Measurements from ENCODE around the gene RASSF4.

Gene RASSF4

DNA sequence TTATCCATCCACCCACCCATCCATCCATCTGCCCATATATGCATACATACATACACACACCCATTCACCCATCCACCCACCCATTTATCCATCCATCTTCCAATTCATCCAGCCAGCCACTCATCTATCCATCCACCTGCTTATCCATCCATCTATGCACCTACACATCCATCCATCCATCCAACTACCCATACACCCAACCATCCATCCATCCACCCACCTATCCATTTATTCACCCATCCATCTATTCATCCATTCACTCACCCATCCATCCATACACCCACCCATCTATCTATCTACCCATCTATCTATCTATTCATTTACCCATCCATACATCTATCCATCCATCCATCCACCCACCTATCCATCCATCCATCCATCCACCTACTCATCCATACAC is 31.1 kb upstream of the RASSF4 start:
- no peak for DNase-seq

DNA sequence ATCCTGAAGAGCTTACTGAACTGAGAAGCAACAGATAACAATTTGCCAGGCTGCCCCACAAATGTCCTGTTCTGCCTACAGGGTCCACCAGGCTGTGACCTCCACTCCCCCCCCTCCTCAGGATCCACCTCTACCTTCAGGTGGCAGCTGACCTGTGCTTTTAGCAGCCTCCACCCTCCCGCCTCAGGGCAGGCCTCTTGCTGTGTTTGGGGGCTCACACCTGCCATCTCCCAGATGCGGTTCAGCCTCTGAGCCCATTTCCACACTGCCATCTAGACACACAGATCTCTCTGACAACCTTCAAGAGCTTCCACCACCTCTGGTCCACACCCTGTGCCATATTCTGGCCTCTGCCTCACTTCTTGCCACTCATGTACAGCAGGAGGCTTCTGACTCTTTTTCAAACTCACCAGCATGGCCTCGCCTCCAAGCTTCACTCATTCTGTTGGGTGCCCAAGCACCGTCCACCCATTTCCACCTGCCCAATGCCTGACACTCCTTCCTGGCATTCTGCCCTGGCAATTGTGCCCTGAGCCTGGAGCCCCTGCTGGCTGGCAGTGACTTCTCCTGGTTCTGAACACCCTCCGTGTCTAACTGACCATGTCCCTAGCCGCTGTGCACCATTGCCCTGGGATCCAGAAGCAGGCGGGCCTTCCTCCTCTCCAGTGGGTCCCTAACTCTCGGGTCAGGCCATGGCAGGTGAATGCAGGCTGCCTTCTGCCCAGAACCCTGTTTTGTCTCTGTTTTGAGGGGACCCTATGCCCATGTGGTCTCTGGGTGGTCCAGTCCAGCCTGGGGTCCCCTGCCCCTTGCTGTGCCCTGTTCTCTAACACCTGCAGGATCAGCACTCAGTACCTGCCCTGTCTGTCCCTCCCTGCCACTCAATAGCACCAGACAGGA is 30.0 kb upstream of the RASSF4 start:
- DNase-seq, result no peak

DNA sequence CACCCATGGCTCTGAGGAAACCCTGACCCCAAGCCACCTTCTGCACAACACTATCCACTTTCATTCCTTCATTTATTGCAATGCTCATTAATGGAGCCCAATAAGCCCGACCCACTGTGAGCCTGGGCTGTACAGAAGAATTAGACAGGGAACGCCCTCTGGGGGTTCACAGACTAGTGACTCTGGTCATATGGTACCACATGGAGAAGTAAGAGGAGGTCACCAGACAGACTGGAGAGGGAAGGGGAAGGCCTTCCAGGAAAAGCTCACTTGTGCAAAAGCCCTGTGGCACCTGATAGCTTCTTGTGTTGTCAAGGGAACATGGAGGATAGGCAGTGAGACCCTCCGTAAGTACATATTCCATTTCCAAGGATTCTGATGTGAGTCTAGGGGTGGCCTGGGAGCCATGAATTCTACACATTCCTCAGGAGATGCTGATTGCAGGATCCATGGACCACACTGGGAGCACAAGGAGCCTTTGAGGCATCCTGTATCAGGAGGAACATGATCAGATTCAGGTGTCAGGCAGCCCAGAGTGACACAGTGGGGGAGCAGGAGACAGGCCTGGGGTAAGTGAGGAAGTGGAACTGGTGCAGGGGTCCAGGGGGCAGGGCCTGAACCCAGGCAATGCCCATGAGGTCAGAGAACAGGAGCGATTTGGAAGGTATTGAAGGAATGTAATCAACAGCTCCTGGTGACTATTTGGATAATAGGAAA is 28.5 kb upstream of the RASSF4 start:
- DNase-seq, result no peak

DNA sequence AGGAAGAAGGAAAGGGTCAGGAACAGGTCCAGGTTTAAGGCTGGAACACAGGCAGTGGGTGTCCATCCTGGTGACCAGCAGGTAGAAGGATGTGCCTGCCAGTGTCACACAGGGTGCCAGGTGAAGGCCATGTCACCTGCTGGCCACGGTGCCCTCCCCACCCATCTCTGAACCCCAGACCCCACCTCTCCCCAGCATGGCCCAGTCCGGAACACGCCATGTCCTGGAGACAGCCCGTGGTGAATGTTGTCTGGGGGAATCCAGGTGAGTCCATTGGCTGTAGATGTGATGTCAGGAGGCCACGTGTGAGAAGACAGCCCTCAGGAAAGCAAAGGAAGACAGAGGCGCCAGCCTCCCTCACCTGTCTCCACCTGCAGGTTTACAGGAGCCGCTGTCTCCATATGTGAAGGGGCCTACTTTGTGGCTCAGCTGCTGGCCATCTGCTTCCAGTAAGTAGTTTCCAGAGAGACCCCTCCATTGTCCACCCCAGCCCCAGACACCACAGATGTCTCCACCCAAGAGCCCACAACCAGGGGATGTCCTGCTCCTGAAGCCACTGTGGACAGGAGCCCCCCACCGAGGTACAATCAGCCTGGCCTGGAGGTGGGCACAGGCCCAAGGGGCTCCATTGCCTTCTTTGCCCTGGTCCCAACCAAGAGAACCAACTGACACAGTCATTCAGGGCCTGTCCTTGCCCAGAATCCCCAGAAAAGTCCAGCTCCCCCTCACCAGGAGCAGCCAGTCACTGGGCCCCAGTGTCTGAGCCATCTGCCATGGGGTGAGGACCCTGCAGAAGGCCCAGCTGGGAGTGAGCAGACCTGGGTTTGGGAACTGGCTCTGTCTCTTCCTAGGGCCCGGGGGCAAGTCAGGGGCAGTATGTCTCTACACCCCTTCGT is 27.7 kb upstream of the RASSF4 start:
- DNase-seq, result no peak

DNA sequence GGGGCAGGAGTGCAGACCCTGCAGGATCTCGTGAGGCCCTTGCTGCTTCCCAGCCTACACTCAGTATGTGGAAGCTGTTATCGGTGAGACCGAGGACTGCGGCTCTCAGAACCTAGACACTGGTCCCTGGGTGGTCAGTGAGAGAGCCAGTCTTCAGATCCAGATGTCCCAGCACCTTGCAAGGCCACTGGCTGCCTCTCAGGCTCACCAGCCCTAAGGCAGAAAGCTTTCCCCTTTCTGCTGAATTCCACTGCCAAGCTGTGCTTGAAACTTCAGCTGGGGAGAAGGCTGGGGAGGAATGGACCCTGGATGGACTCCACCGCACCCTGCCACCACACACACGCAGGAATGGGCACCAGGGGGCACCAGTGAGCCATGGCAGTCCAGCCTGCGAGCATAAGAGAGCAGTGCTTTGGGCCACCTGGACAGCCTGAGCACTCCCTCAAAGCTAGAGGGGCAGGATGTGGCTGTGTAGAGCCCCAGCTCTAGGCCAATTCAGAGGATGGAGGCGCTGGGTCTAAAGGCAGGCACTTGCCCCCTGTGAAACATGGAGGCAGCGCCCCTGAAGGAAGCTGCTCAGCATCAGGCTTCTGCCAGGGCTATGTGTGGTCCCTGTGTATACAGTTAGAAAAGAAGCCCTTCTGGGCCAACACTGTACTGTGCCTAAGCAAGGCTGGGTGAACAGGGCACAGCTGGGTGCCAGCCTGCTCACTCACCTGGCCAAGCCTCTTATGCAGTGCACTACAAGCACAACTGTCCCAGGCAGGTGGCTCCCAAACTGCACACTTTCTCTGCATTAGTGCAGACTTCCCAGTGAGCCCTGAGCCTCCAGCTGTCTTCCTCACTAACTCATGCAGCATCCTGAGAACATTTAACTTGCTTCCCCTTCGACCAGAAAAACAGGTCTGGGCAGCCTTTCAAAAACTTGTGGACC is 26.8 kb upstream of the RASSF4 start:
- DNase-seq, result peak; percentile 59 to 77 (median 68)

DNA sequence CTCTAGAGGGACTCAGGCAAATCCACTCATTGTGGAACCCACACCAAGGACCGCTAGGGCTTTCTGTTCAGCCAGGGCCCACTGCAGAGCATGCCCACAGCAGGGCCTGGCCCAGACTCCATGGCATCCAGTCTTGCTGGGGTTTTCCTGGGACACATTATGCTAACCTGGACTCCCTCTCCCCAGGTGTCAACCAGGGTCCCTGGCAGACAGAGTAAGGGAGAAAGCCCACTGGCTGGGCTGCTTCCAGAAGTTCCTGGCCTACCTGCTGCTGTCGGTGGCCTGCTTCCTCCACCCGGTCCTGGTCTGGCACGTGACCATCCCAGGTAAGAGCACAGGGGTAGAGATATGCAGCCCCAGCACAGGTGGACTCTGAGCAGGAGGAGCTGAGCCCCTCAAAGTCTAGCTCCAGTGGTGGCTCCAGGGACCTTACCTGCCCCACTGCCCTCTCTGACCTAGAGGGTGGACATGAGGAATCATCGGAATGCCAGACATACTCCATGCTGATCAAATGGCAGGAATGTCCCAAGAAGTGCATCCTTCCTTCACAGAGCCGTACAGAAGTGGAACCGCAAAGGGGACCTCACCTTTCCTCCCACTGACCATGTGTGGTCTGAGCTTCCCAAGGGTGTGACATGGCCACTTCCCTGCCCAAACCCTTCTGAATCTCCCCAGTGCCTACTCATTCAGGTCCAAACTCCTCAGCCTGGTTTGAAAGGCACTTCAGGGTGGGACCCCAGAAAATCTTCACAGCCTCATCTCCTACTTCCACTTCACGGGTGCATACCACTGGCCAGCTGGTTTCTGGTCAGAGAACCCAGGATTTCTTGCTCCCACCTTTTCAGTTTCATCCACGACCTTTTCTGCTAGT is 25.9 kb upstream of the RASSF4 start:
- DNase-seq, result no peak

DNA sequence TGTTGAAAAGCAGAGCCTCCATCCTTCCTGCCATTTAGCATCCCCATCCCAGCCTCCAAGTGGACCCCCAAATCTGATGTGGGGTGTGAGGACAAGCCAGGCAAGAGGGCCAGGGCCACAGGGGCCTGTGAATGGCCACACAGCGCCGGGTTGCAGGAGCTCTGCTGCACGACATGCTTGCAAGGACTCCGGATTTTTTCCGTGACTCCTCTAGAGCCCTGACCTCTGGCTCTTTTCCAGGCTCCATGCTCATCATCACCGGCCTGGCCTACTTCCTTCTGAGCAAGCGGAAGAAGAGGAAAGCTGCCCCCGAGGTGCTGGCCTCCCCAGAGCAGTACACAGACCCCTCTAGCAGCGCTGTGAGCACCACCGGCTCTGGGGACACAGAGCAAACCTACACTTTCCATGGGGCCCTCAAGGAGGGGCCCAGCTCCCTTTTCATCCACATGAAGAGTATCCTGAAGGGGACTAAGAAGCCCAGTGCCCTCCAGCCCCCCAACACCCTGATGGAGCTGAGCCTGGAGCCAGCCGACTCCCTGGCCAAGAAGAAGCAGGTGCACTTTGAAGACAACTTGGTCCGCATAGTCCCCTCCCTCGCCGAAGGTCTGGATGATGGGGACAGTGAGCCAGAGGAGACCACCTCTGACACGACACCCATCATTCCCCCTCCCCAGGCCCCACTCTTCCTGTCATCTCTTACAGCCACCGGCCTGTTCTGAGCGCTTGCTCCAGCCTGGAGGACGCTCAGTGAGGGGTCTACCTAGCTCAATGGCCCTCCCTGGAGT is 25.0 kb upstream of the RASSF4 start:
- DNase-seq, result no peak

DNA sequence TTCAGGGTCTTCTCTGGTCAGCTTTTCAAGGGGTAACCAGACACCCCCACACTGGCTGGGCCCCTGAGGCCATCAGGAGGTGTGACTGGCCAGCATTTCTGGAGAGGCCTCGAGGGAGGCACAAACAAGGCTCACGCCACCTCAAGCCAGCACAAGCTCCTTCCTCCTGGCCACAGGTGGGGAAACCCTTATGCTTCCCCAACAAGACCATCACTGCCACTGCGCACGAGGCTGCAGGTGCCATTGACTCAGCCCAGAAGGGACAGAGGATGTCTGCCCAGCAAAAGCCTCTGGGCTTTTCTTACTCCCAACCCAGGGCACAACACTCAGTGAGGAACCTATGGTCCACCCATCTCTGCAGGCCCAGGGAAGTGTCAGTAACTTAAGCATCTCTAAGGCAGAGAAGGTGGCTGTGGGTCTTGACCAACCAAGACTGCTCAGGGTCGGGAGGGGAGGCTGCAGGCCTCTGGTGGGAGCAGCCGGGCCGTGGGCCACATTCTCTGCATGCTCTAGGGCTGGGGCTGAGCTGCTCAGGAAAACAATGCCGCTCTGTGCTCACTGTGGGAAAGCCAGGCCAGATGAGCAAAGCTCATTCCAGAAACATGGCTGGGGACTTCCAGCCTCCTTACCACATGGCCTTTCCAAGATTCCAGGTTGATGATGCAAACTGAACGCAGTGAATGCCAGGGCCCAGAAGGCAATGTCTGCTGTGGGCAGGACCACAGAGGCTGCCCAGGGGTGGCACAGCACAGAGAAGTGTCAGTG is 24.2 kb upstream of the RASSF4 start:
- no peak for DNase-seq

DNA sequence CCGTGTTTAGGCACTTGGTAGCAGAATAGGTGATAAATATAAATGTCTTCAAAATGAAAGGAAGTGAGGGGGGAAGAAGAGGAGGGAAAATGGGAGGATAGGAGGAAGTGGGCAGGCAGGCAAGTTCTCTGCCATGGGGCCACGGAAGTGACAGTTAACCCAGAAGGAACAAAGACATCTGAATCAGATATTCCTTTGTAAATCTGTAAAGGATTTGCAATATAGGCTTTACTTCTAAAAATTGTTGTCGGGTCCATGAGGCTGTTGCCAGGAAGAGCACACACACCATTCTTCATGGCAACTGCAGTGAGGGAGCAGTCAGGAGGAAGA is 23.7 kb upstream of the RASSF4 start:
- no peak for DNase-seq

DNA sequence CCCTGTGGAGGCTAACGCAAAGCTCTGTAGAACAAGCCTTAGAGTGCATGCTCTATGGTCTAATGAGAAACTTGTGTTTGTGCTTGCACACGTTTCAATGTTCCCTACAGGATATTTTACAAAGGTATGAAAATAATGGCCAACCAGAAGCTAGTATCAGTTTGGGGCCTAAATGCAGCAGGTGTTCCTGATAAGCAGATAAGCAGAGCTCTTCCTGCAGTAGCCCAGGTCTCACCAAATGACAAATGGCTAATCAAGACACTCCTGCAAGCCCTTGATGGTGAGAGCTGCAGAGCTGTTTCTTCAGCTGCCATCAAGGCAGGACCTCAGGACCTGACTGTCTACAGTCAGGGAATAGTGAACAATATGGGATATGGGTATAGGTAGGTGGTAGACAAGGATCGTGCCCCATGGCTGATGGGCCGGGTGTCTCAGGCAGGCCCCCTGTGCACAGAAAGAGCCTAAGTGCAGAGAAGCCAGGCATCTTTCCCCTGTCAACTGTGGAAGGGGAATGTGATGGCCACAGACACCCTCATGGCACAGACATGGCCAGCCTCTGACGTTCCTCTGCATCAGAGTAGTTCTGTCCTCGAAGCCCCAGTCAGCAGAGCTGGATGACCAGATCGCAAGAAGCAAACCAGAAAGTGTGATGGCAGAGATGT is 23.2 kb upstream of the RASSF4 start:
- no peak for DNase-seq

DNA sequence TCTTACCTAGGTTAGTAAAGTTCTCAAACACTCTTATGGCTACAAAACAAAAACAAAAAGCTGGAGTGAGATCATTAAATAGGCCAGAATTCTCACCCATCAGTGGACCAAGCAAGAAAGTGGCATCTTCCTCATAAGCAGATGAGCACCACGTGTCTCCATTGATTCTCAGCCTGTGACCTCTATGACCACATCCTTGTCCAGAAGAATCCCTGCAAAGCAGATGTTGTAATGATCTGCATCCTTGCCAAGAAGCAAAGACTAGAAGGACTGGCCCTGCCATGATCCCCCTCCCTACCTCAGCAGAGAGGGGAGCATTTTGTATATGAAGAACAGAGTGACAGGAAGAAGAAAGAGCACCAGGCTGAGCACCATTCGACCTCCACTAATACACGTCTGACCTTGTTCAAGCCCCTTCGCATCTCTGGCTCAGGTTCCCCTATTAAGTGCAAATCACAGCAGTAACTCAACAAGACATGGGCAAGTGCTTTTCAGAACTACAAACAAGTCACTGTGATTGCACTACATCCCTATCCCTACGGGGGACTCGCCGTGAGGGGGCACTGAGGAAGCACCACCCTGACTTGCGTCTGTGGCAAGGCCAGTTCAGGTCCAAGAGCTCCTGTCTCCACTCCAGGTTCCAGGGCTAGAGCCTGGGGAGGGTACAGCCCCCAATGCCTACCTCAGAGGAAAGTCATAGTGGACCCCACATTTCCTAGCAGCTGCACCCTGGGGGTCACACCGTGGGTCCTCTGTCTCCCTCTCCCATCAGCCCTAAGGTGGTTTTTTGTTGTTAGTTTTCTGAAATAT is 22.2 kb upstream of the RASSF4 start:
- no peak for DNase-seq

DNA sequence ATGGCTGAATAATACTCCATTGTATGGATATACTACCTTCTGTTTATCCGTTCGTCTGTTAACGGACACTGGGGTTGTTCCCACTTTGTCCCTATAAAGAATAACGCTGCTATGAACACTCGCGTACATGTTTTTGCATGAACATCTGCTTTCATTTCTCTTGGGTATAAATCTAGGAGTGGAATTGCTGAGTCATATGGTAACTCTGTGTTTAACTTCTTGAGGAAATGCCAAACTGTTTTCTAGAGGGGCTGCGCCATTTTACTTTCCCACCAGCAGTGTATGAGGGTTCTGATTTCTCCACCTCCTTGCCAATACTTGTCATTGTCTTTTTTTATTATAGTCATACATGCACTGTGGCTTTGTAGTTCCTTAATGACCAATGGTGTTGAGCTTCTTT is 20.6 kb upstream of the RASSF4 start:
- no peak for DNase-seq

DNA sequence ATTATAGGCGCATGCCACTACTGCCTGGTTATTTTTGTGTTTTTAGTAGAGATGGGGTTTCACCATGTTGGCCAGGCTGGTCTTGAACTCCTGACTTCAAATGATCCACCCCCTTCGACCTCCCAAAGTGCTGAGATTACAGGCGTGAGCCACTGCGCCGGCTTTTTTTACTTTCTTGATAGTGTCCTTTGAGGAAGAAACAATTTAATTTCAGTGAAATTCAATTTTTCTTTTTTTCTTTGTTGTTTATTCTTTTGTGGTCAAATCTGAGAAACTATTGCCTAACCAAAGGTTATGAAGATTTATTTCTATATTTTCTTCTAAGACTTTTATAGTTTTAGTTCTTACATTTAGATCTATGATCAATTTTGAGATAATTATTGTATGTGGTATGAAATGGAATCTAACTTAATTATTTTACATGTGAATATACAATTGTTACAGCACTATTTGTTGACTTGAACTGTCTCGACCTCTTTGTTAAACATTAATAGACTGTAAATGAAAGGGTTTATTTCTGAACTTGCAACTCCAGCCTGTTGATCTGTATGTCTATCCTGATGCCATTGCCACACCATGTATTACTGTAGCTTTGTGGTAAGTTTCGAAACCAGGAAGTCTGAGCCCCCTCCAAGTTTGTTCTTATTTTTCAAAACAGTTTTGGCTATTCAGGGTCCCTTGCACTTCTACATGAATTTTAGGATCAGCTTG is 19.8 kb upstream of the RASSF4 start:
- DNase-seq, result no peak

DNA sequence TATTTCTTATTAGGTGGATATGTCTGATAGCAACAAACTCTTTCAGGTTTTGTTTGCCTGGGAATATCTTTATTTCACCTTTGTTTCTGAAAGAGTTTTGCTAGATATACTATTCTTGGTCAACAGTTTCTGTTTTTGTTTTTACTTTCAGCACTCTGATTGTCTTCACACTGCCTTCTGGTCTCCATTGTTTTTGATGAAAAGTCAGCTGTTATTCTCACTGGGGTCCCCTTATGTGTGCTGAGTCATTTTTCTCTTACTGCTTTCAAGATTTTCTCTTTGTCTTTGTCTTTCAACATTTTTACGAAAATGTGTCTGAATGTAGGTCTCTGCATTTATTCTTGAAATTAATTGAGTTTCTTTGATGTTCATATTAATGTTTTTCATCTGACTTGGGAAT is 15.2 kb upstream of the RASSF4 start:
- DNase-seq, result no peak

DNA sequence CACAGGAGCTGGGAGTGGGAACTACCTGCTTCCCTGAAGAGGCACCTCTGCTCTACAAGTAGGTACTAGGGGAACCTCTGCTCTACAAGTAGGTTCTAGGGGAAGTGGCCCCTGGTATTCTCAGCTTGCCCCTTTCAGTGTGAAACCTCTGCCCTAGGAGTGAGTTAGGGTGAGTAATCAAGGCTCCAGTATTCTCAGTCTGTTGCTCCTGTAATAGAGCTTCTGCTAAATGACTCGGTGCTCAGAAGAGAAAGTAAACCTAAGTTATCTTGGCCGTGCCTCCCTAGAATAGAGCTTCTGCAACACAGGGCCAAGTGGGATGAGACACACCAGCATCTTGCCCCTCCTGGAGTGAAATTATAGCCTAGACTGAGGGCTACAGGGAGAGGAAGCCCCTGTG is 13.4 kb upstream of the RASSF4 start:
- DNase-seq, result no peak

DNA sequence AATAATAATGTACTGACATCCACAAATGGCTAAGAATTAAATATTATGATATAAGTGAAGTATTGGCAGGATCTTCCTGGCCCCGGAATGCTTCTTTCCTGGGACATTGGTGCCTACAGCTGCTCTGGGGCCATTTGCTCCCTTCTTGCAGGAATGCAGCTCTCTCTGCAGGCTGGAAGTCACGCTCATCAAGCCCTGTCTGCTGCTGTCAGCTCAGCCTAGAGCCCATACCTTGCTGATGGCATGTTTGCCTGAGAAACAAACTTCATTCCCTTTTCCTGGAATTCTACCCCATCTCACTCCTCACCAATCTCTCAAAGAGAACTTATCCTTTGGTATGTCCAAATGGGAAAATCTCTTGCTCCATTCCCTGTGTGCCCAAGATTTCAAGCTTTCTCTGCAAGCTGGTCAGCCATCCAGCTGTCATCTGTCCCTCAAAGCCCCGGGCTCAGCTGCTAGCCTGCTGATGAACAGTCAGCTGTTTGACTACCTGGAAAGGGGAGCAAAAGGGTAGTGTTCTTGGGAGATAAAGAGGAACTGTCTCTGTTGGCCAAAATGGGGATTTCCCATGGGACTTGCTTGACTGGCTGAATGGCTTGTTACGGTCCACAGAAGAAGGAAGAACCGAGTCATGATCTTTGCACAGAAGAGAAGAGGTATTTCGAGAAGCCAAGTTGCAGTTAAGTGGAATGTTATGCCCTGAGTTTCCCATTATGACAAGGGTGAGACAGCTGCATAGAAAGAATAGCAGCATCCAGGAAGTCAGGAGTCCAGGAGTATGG is 12.0 kb upstream of the RASSF4 start:
- no peak for DNase-seq

DNA sequence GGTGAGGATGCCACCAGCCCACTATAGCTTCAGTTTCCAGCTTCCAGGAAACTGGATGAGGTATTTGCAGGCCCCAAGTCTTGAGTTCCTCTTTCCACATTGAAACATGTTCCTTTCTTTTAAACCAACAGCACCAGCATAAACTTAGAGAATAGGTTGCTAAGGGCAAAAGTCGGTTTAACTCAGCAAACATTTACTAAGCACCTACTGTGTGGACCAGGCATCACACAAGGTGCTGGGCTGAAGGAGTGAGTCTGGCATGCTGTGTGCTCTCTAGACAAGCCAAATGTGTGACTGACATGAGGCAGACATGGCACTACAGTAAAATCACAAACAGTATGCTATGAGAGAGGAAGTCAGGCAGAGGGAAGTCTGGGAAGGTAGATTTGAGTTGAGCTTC is 11.0 kb upstream of the RASSF4 start:
- DNase-seq, result no peak

Data from activated CD4-positive, CD25-positive, alpha-beta regulatory T cell (primary cell).